Activated CD8-positive, alpha-beta T cell treated with anti-CD3 and anti-CD28 coated beads for 36 hours (primary cell): ENCODE data around the gene CTNNA2. TPM values are rescaled to one million over a fixed set of nuclear protein-coding genes. Genes with fewer than 3 reads are reported as not detected.

Experiments
- ATAC-seq: fragments of 200-7000 bp; cut with Tn5 transposase; one replicate; pipeline ENCODE4 v1.10.0; 2021; ENCODE audit warnings: mild to moderate bottlenecking, moderate library complexity
- CTCF ChIA-PET: fragments of 350-600 bp; sonication (Branson Sonifier 250); formaldehyde crosslinking; loops from one replicate; lab custom pipeline; 2021; ENCODE audit warnings: antibody characterized with exemption; lab: Charles Lee
- POLR2A ChIA-PET: fragments of 350-600 bp; sonication (Branson Sonifier 250); formaldehyde crosslinking; loops from one replicate; lab custom pipeline; 2021; ENCODE audit warnings: antibody characterized with exemption; lab: Charles Lee
- DNase-seq: peaks from one replicate; pipeline ENCODE4 v3.0.0-alpha.2; 2020
- H3K27ac Mint-ChIP-seq: one replicate; pipeline ENCODE4 v1.8.0; 2021; ENCODE audit warnings: mild to moderate bottlenecking, mixed read lengths
- H3K27me3 Mint-ChIP-seq: one replicate; pipeline ENCODE4 v1.8.0; 2021; ENCODE audit warnings: mixed read lengths
- H3K36me3 Mint-ChIP-seq: one replicate; pipeline ENCODE4 v1.8.0; 2021; ENCODE audit warnings: low read depth, mixed read lengths
- H3K4me1 Mint-ChIP-seq: one replicate; pipeline ENCODE4 v1.8.0; 2021; ENCODE audit warnings: low read depth, mixed read lengths
- H3K4me3 Mint-ChIP-seq: one replicate; pipeline ENCODE4 v1.8.0; 2021; ENCODE audit warnings: mild to moderate bottlenecking, moderate library complexity, mixed read lengths
- H3K9me3 Mint-ChIP-seq: one replicate; pipeline ENCODE4 v1.8.0; 2021; ENCODE audit warnings: mixed read lengths
- CTCF ChIP-seq: fragments of 200-600 bp; IDR thresholded peaks from one replicate; pipeline ENCODE4 v1.8.0; 2022; ENCODE audit warnings: antibody characterized with exemption, mild to moderate bottlenecking
- intact Hi-C: fragments of 100-400 bp; cut with micrococcal nuclease; formaldehyde crosslinking; loops from one replicate; pipeline ENCODE4 v1.10.0; 2022
- total RNA-seq, 2 experiments: library from RNA; stranded (reverse); gene quantifications; one replicate each; pipeline ENCODE4 v1.2.3, GENCODE V29; 2021

Gene CTNNA2
- total RNA-seq, 2 experiments from 2014 or later, result not detected

- intact Hi-C loops, result no loop called here
- ChIA-PET CTCF (no interaction called here), POLR2A (no interaction called here)
- no peak for TF ChIP-seq CTCF
- DNase-seq (no peak), ATAC-seq (no peak)
- peaks cover 4% of the 10 kb centered on the region for H3K9me3 Mint-ChIP-seq
- H3K27ac Mint-ChIP-seq, result no peak overlapping the region
- no peaks in the 10 kb centered on the region for H3K36me3 Mint-ChIP-seq
- H3K27me3 Mint-ChIP-seq, result no peaks in the 10 kb centered on the region
- H3K4me3 Mint-ChIP-seq, result no peak overlapping the region
- H3K4me1 Mint-ChIP-seq, result no peaks in the 10 kb centered on the region
Measured at GRCh38 chr2:79734518-79734917, 221.7 kb downstream of the CTNNA2 start.

GRCh38 chr2:79740879-79741443 lies 228.1 kb downstream of the CTNNA2 start:
- Mint-ChIP-seq H3K9me3 (peaks cover 15% of the 10 kb centered on the region), H3K4me1 (no peaks in the 10 kb centered on the region), H3K27me3 (no peaks in the 10 kb centered on the region), H3K36me3 (no peaks in the 10 kb centered on the region), H3K27ac (no peak overlapping the region), H3K4me3 (no peak overlapping the region)
- no peak for TF ChIP-seq CTCF
- POLR2A ChIA-PET, result no interaction called here
- no peak for ATAC-seq
- DNase-seq, result no peak
- intact Hi-C loops, result no loop called here
- CTCF ChIA-PET, result no interaction called here

GRCh38 chr2:79750321-79750720 lies 237.5 kb downstream of the CTNNA2 start:
- TF ChIP-seq CTCF, result no peak
- intact Hi-C loops, result no loop called here
- ChIA-PET POLR2A (no interaction called here), CTCF (no interaction called here)
- H3K4me3 Mint-ChIP-seq, result no peak overlapping the region
- H3K4me1 Mint-ChIP-seq, result no peaks in the 10 kb centered on the region
- H3K36me3 Mint-ChIP-seq, result no peaks in the 10 kb centered on the region
- peaks cover 6% of the 10 kb centered on the region for H3K9me3 Mint-ChIP-seq
- no peak overlapping the region for H3K27ac Mint-ChIP-seq
- DNase-seq (no peak), ATAC-seq (no peak)
- H3K27me3 Mint-ChIP-seq, result no peaks in the 10 kb centered on the region

GRCh38 chr2:79757526-79757925 lies 244.7 kb downstream of the CTNNA2 start:
- ATAC-seq, result no peak
- TF ChIP-seq CTCF, result no peak
- ChIA-PET POLR2A (no interaction called here), CTCF (no interaction called here)
- Mint-ChIP-seq H3K4me1 (no peaks in the 10 kb centered on the region), H3K4me3 (no peak overlapping the region), H3K27ac (no peak overlapping the region), H3K27me3 (no peaks in the 10 kb centered on the region), H3K36me3 (no peaks in the 10 kb centered on the region), H3K9me3 (peaks cover 5% of the 10 kb centered on the region)
- DNase-seq, result no peak
- intact Hi-C loops, result no loop called here

GRCh38 chr2:79758042-79758441 lies 245.2 kb downstream of the CTNNA2 start:
- no peak for DNase-seq

More at GRCh38 chr2:79758042-79758441, 245.2 kb downstream of the CTNNA2 start:
- Mint-ChIP-seq H3K27me3 (no peaks in the 10 kb centered on the region), H3K4me3 (no peak overlapping the region), H3K4me1 (no peaks in the 10 kb centered on the region), H3K27ac (no peak overlapping the region), H3K9me3 (peaks cover 5% of the 10 kb centered on the region), H3K36me3 (no peaks in the 10 kb centered on the region)
- intact Hi-C loops, result no loop called here
- ChIA-PET POLR2A (no interaction called here), CTCF (no interaction called here)
- no peak for ATAC-seq
- TF ChIP-seq CTCF, result no peak
